ENCODE data around the gene AKAP10. TPM values are rescaled to one million over a fixed set of nuclear protein-coding genes. Genes with fewer than 3 reads are reported as not detected.

The AKAP10 gene
- total RNA-seq, 1 donor from 2014 or later: 27.8 TPM

GRCh38 chr17:20008242-20009051 lies 30.8 kb upstream of the AKAP10 start:
- no peaks in the 10 kb centered on the region for H3K36me3 Mint-ChIP-seq (ENCODE audit: low read depth, unreplicated experiment)
- FAIRE-seq (no peak), DNase-seq (ENCODE audit: low read depth) (no peak)
- H3K4me1 Mint-ChIP-seq (ENCODE audit: low read depth, unreplicated experiment): no peaks in the 10 kb centered on the region
- peak overlapping the region; percentile 70 for H3K4me3 ChIP-seq (ENCODE audit: insufficient read depth, low read depth, low read length)
- no peak overlapping the region for H3K27ac ChIP-seq (ENCODE audit: low read depth, low read length)
- no peaks in the 10 kb centered on the region for H3K36me3 ChIP-seq (ENCODE audit: insufficient read depth, low read length)
- TF ChIP-seq EZH2 (IDR thresholded peaks at IDR 0.05; ENCODE audit: insufficient read depth, low read length) (no peak), CTCF (IDR thresholded peaks at IDR 0.05; ENCODE audit: insufficient read depth, low read depth, low read length) (no peak)
- no peaks in the 10 kb centered on the region for H3K9me3 ChIP-seq (ENCODE audit: insufficient read depth, low read depth, low read length)
- H3K27ac Mint-ChIP-seq (ENCODE audit: unreplicated experiment): no peak overlapping the region
- peak overlapping the region; percentile 71 for H3K9ac ChIP-seq (ENCODE audit: low read length)
- no peaks in the 10 kb centered on the region for H4K20me1 ChIP-seq (ENCODE audit: insufficient read depth, low read length)
- peak overlapping the region; percentile 88 for H3K4me3 Mint-ChIP-seq (ENCODE audit: unreplicated experiment)
- peaks cover 22% of the 10 kb centered on the region for H3K27me3 Mint-ChIP-seq (ENCODE audit: low read depth, unreplicated experiment)
- H3K4me2 ChIP-seq (ENCODE audit: low read length): peak overlapping the region; percentile 97
- H3K4me1 ChIP-seq (ENCODE audit: insufficient read depth, low read length): peaks cover 14% of the 10 kb centered on the region
- H3K27me3 ChIP-seq (ENCODE audit: insufficient read depth, low read length): peaks cover 15% of the 10 kb centered on the region
- no peaks in the 10 kb centered on the region for H3K9me3 Mint-ChIP-seq (ENCODE audit: unreplicated experiment)
- H2AFZ ChIP-seq (ENCODE audit: low read depth, low read length): peak overlapping the region; percentile 97
- no peaks in the 10 kb centered on the region for H3K79me2 ChIP-seq (ENCODE audit: insufficient read depth, low read length)

GRCh38 chr17:19996502-19996901 lies 18.9 kb upstream of the AKAP10 start:
- Histone ChIP-seq H2AFZ (ENCODE audit: low read depth, low read length) (no peak overlapping the region), H3K4me1 (ENCODE audit: insufficient read depth, low read length) (no peaks in the 10 kb centered on the region), H3K36me3 (ENCODE audit: insufficient read depth, low read length) (no peaks in the 10 kb centered on the region), H3K27me3 (ENCODE audit: insufficient read depth, low read length) (no peaks in the 10 kb centered on the region), H4K20me1 (ENCODE audit: insufficient read depth, low read length) (no peaks in the 10 kb centered on the region), H3K9ac (ENCODE audit: low read length) (no peak overlapping the region), H3K27ac (ENCODE audit: low read depth, low read length) (no peak overlapping the region), H3K9me3 (ENCODE audit: insufficient read depth, low read depth, low read length) (no peaks in the 10 kb centered on the region), H3K4me3 (ENCODE audit: insufficient read depth, low read depth, low read length) (no peak overlapping the region), H3K79me2 (ENCODE audit: insufficient read depth, low read length) (no peaks in the 10 kb centered on the region), H3K4me2 (ENCODE audit: low read length) (no peak overlapping the region)
- no peak overlapping the region for H3K4me3 Mint-ChIP-seq (ENCODE audit: unreplicated experiment)
- peaks cover 16% of the 10 kb centered on the region for H3K27me3 Mint-ChIP-seq (ENCODE audit: low read depth, unreplicated experiment)
- TF ChIP-seq CTCF (IDR thresholded peaks at IDR 0.05; ENCODE audit: insufficient read depth, low read depth, low read length) (no peak), EZH2 (IDR thresholded peaks at IDR 0.05; ENCODE audit: insufficient read depth, low read length) (no peak)
- FAIRE-seq (no peak), DNase-seq (ENCODE audit: low read depth) (no peak)
- H3K9me3 Mint-ChIP-seq (ENCODE audit: unreplicated experiment): no peaks in the 10 kb centered on the region
- peaks cover 6% of the 10 kb centered on the region for H3K4me1 Mint-ChIP-seq (ENCODE audit: low read depth, unreplicated experiment)
- H3K36me3 Mint-ChIP-seq (ENCODE audit: low read depth, unreplicated experiment): no peaks in the 10 kb centered on the region
- no peak overlapping the region for H3K27ac Mint-ChIP-seq (ENCODE audit: unreplicated experiment)

GRCh38 chr17:19996086-19996485 lies 18.5 kb upstream of the AKAP10 start:
- peaks cover 20% of the 10 kb centered on the region for H3K27me3 Mint-ChIP-seq (ENCODE audit: low read depth, unreplicated experiment)
- TF ChIP-seq CTCF (IDR thresholded peaks at IDR 0.05; ENCODE audit: insufficient read depth, low read depth, low read length): no peak
- TF ChIP-seq EZH2 (IDR thresholded peaks at IDR 0.05; ENCODE audit: insufficient read depth, low read length): no peak
- H4K20me1 ChIP-seq (ENCODE audit: insufficient read depth, low read length): no peaks in the 10 kb centered on the region
- no peaks in the 10 kb centered on the region for H3K79me2 ChIP-seq (ENCODE audit: insufficient read depth, low read length)
- no peaks in the 10 kb centered on the region for H3K27me3 ChIP-seq (ENCODE audit: insufficient read depth, low read length)
- DNase-seq (ENCODE audit: low read depth) (no peak), FAIRE-seq (no peak)
- H3K27ac ChIP-seq (ENCODE audit: low read depth, low read length): no peak overlapping the region
- H3K4me1 Mint-ChIP-seq (ENCODE audit: low read depth, unreplicated experiment): peaks cover 6% of the 10 kb centered on the region
- no peak overlapping the region for H3K4me2 ChIP-seq (ENCODE audit: low read length)
- H3K36me3 Mint-ChIP-seq (ENCODE audit: low read depth, unreplicated experiment): no peaks in the 10 kb centered on the region
- H3K4me3 ChIP-seq (ENCODE audit: insufficient read depth, low read depth, low read length): no peak overlapping the region
- no peak overlapping the region for H3K4me3 Mint-ChIP-seq (ENCODE audit: unreplicated experiment)
- no peaks in the 10 kb centered on the region for H3K4me1 ChIP-seq (ENCODE audit: insufficient read depth, low read length)
- no peaks in the 10 kb centered on the region for H3K9me3 Mint-ChIP-seq (ENCODE audit: unreplicated experiment)
- no peaks in the 10 kb centered on the region for H3K36me3 ChIP-seq (ENCODE audit: insufficient read depth, low read length)
- H3K9ac ChIP-seq (ENCODE audit: low read length): no peak overlapping the region
- H2AFZ ChIP-seq (ENCODE audit: low read depth, low read length): no peak overlapping the region
- no peaks in the 10 kb centered on the region for H3K9me3 ChIP-seq (ENCODE audit: insufficient read depth, low read depth, low read length)
- no peak overlapping the region for H3K27ac Mint-ChIP-seq (ENCODE audit: unreplicated experiment)
